Measurements from ENCODE around the gene PTPN14. TPM values are rescaled to one million over a fixed set of nuclear protein-coding genes. Genes with fewer than 3 reads are reported as not detected.
A peak's percentile ranks its signal among the peaks of the same experiment; 100 is the strongest.

PTPN14 gene
- total and polyA plus RNA-seq, 8 donors = 14.9 to 38.0 (median 17.9) TPM

GRCh38 chr1:214435867-214436266 lies 115.5 kb downstream of the PTPN14 start:
- no peak for TF ChIP-seq CTCF (IDR thresholded peaks at IDR 0.05)
- ATAC-seq (no peak), DNase-seq (no peak)
- intact Hi-C loops (cut with DNase I) = no loop called here
- Histone ChIP-seq H3K4me1 (peaks cover 8 to 12% of the 10 kb centered on the region in 2 donors), H3K9me3 (no peaks in the 10 kb centered on the region), H3K27ac (no peak overlapping the region), H3K4me3 (no peak overlapping the region), H3K27me3 (no peaks in the 10 kb centered on the region), H3K36me3 (no peaks in the 10 kb centered on the region)

- ATAC-seq = no peak
- intact Hi-C loops (cut with DNase I) = no loop called here
- no peak overlapping the region for H3K27ac ChIP-seq
- H3K36me3 ChIP-seq = no peaks in the 10 kb centered on the region
- no peak overlapping the region for H3K4me3 ChIP-seq
- no peaks in the 10 kb centered on the region for H3K9me3 ChIP-seq
- no peaks in the 10 kb centered on the region for H3K4me1 ChIP-seq
- TF ChIP-seq CTCF (IDR thresholded peaks at IDR 0.05) = no peak
- no peaks in the 10 kb centered on the region for H3K27me3 ChIP-seq
- DNase-seq = no peak
Observed at GRCh38 chr1:214432245-214432644, 119.2 kb downstream of the PTPN14 start.

- no peak for TF ChIP-seq CTCF (IDR thresholded peaks at IDR 0.05)
- intact Hi-C loops (cut with DNase I) = no loop called here
Observed at GRCh38 chr1:214429951-214430770, 121.2 kb downstream of the PTPN14 start.

GRCh38 chr1:214427871-214428277 lies 123.5 kb downstream of the PTPN14 start:
- Histone ChIP-seq H3K4me1 (no peaks in the 10 kb centered on the region), H3K27me3 (no peaks in the 10 kb centered on the region), H3K36me3 (no peaks in the 10 kb centered on the region), H3K27ac (no peak overlapping the region), H3K9me3 (no peaks in the 10 kb centered on the region), H3K4me3 (no peak overlapping the region)
- ATAC-seq = peak; percentile 26
- intact Hi-C loops (cut with DNase I) = no loop called here
- no peak for DNase-seq
- TF ChIP-seq CTCF (IDR thresholded peaks at IDR 0.05) = no peak

More at GRCh38 chr1:214429951-214430770, 121.2 kb downstream of the PTPN14 start:
- Histone ChIP-seq H3K27ac (no peak overlapping the region), H3K36me3 (no peaks in the 10 kb centered on the region), H3K27me3 (no peaks in the 10 kb centered on the region), H3K4me1 (no peaks in the 10 kb centered on the region), H3K4me3 (no peak overlapping the region), H3K9me3 (no peaks in the 10 kb centered on the region)
- DNase-seq (no peak), ATAC-seq (no peak)

- TF ChIP-seq CTCF (IDR thresholded peaks at IDR 0.05) = no peak
- intact Hi-C loops (cut with DNase I) = no loop called here
Observed at GRCh38 chr1:214426426-214426812, 125.0 kb downstream of the PTPN14 start.

More at GRCh38 chr1:214426426-214426812, 125.0 kb downstream of the PTPN14 start:
- Histone ChIP-seq H3K27me3 (no peaks in the 10 kb centered on the region), H3K9me3 (no peaks in the 10 kb centered on the region), H3K4me3 (no peak overlapping the region), H3K36me3 (no peaks in the 10 kb centered on the region), H3K27ac (no peak overlapping the region), H3K4me1 (no peaks in the 10 kb centered on the region)
- no peak for DNase-seq
- ATAC-seq = no peak
